Adrenal gland (tissue), 12 donors: Measurements from ENCODE around the gene CNOT6L. TPM values are rescaled to one million over a fixed set of nuclear protein-coding genes. Genes with fewer than 3 reads are reported as not detected.

Experiments
- DNase-seq, 7 donors: peaks; one replicate each; pipeline ENCODE4 v3.0.0-alpha.2; 2019 to 2020
- H3K27ac ChIP-seq, 5 donors: fragments of 200-600 bp; sonication (generic) in 4 of 5; 1 replicate in 3 of 5; 2 replicates in 2 of 5; pipeline versions ENCODE4 v1.5.1 to v1.8.0; 2016 to 2020; ENCODE audit warnings: mild to moderate bottlenecking in 1 of 5
- H3K27me3 ChIP-seq: fragments of 200-600 bp; 2 replicates; pipeline ENCODE4 v1.8.0; 2021
- H3K36me3 ChIP-seq, 2 donors: fragments of 200-600 bp; replicated peaks in 1 of 2; 1 replicate in 1 of 2; 2 replicates in 1 of 2; pipeline versions ENCODE4 v1.5.1 to v1.8.0; 2018 to 2022
- H3K4me1 ChIP-seq, 2 donors: fragments of 200-600 bp; replicated peaks in 1 of 2; 1 replicate in 1 of 2; 2 replicates in 1 of 2; pipeline versions ENCODE4 v1.5.1 to v1.8.0; 2018 to 2021
- H3K4me3 ChIP-seq, 4 donors: fragments of 200-600 bp; sonication (generic) in 3 of 4; one replicate each; pipeline ENCODE4 v1.5.1; 2016 to 2018
- H3K9me3 ChIP-seq, 3 donors: fragments of 200-600 bp; sonication (generic) in 1 of 3; replicated peaks in 1 of 3; 1 replicate in 2 of 3; 2 replicates in 1 of 3; pipeline versions ENCODE4 v1.5.1 to v1.8.0; 2016 to 2021
- POLR2A ChIP-seq, 2 donors: fragments of 450-650 bp; IDR thresholded peaks; one replicate each; pipeline ENCODE4 v1.6.1; 2017; ENCODE audit warnings: antibody characterized with exemption in 2 of 2, mild to moderate bottlenecking in 2 of 2, moderate library complexity in 1 of 2
- WGBS, 4 donors: extraction: QIAGEN DNeasy Blood & Tissue Kit in 2 of 4; methylation state at CpG; one replicate each; pipeline versions ENCODE4 v1.1.5 to v1.1.7; 2013 to 2017; 5-methylcytosine and 5-hydroxymethylcytosine counted together
- intact Hi-C, 2 donors: fragments of 100-400 bp; cut with DNase I; formaldehyde crosslinking; loops; one replicate each; pipeline versions ENCODE4 v1.14.1 to v1.15.0; 2022 to 2023
- polyA plus RNA-seq, 3 donors: library from polyadenylated mRNA; stranded (reverse); fragments of 200-250 nt in 2 of 3; fragments of 350-450 nt in 1 of 3; fragmentation: Illumina TruSeq in 1 of 3; extraction: RNeasy Lipid Tissue Mini Kit (QIAGEN cat#74804) in 1 of 3; gene quantifications; one replicate each; pipeline ENCODE4 v1.2.3, GENCODE V29; 2013 to 2014
- total RNA-seq, 9 donors: library from RNA; depleted of rRNA in 4 of 9; stranded (reverse); fragments of >200 nt in 4 of 9; fragments of 120-200 nt in 1 of 9; fragmentation: NEBNext Ultra II Directional in 1 of 9; extraction: Animal tissue kit (Norgen Biotek cat#: 25700) in 1 of 9; gene quantifications; one replicate each; pipeline versions ENCODE4 v1.1.0 to v1.2.4, GENCODE V29; 2013 to 2023
- TF ChIP-seq, protein P1 (sequence below), 6 experiments: fragments of 450-650 bp in 4 of 6; fragments of 200-600 bp in 2 of 6; sonication (generic) in 1 of 6; IDR thresholded peaks; 1 replicate in 5 of 6; 2 replicates in 1 of 6; pipeline versions ENCODE4 v1.5.1 to v1.8.0; 2016 to 2021; ENCODE audit warnings: antibody characterized with exemption in 6 of 6, mild to moderate bottlenecking in 2 of 6, moderate library complexity in 1 of 6
- donor health status: healthy with polysubstance abuse.
- donor health status: Bipolar disorder and iron deficiency.
- donor health status: DM: yes; HTN: yes; CAD: no.
- donor health status: DM: no; HTN: no; CAD: no.
- donor health status: DM: no; HTN: no; CAD: no.
- donor health status: DM: yes; HTN: yes; CAD: no.

CNOT6L gene
- total and polyA plus RNA-seq, 12 donors: 4.0 to 50.9 (median 21.0) TPM

DNA sequence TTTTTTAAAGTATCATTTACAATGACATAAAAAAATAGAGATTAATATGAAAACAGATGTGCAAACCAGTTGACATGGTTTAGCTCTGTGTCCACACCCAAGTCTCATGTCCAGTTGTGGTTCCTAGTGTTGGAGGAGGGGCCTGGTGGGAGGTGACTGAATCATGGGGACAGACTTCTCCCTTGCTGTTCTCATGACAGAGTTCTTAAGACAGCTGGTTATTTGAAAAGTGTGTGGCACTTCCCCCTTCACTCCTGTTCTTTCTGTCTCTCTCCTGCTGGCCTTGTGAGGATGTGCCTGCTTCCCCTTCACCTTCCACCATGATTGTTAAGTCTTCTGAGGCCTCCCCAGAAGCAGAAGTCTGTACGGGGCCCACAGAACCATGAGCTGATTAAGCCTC lies 23.8 kb downstream of the CNOT6L start:
- no peak overlapping the region for H3K4me3 ChIP-seq
- H3K27me3 ChIP-seq: no peaks in the 10 kb centered on the region
- H3K4me1 ChIP-seq: peaks cover 7 to 28% of the 10 kb centered on the region in 2 donors
- no peak overlapping the region for H3K27ac ChIP-seq
- 80 to 100% (median 92%) methylated on average over 1 of the region's 1 CpG for WGBS, 4 donors
- H3K9me3 ChIP-seq: no peaks in the 10 kb centered on the region
- TF ChIP-seq, protein P1, sequence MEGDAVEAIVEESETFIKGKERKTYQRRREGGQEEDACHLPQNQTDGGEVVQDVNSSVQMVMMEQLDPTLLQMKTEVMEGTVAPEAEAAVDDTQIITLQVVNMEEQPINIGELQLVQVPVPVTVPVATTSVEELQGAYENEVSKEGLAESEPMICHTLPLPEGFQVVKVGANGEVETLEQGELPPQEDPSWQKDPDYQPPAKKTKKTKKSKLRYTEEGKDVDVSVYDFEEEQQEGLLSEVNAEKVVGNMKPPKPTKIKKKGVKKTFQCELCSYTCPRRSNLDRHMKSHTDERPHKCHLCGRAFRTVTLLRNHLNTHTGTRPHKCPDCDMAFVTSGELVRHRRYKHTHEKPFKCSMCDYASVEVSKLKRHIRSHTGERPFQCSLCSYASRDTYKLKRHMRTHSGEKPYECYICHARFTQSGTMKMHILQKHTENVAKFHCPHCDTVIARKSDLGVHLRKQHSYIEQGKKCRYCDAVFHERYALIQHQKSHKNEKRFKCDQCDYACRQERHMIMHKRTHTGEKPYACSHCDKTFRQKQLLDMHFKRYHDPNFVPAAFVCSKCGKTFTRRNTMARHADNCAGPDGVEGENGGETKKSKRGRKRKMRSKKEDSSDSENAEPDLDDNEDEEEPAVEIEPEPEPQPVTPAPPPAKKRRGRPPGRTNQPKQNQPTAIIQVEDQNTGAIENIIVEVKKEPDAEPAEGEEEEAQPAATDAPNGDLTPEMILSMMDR (IDR thresholded peaks at IDR 0.05): no peak
- TF ChIP-seq POLR2A (IDR thresholded peaks at IDR 0.05): no peak
- no peaks in the 10 kb centered on the region for H3K36me3 ChIP-seq
- no peak for DNase-seq
- intact Hi-C loops: no loop called here

DNA sequence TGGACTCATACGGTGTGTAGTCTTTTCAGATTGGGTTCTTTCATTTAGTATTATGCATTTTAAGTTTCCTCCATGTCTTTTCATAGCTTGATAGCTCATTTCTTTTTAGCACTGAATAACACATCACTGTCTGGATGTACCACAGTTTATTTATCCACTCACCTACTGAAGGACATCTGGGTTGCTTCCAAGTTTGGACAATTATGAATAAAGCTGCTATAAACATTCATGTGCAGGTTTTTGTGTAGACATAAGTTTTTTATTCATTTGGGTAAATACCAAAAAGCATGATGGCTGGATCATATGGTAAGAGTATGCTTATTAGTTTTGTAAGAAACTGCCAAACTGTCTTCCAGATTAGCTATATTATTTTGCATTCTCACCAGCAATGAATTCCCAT lies 29.0 kb downstream of the CNOT6L start:
- 74 to 85% (median 77%) methylated on average over 1 of the region's 1 CpG for WGBS, 4 donors
- no peaks in the 10 kb centered on the region for H3K9me3 ChIP-seq
- H3K4me3 ChIP-seq: no peak overlapping the region
- DNase-seq: no peak
- no peak for TF ChIP-seq POLR2A (IDR thresholded peaks at IDR 0.05)
- TF ChIP-seq, protein P1 (IDR thresholded peaks at IDR 0.05): no peak
- intact Hi-C loops: no loop called here
- no peaks in the 10 kb centered on the region for H3K36me3 ChIP-seq
- H3K4me1 ChIP-seq: peaks cover 0 to 12% of the 10 kb centered on the region in 2 donors
- H3K27me3 ChIP-seq: no peaks in the 10 kb centered on the region
- H3K27ac ChIP-seq: no peak overlapping the region

DNA sequence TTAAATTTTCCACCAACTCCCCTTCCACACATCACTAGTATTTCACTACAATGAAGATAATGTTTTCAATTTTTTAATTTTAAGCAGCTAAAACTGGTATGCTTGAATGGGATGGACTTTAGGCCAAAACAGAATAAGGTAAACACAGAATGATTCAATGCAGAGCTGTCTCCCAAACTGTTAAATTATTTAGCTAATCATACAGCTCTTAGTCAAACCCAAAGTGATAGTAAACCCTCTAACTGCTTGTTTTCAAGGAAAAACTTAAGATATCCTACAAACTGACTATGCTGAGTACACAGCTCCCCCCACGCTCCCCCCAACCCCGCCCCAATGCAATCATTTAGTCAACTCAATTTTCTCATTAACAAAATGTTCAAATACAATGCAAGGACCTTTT lies 30.2 kb downstream of the CNOT6L start:
- Histone ChIP-seq H3K4me1 (peaks cover 0 to 7% of the 10 kb centered on the region in 2 donors), H3K36me3 (no peaks in the 10 kb centered on the region)
- WGBS, 4 donors: 83 to 93% (median 89%) methylated on average over 2 of the region's 2 CpGs

DNA sequence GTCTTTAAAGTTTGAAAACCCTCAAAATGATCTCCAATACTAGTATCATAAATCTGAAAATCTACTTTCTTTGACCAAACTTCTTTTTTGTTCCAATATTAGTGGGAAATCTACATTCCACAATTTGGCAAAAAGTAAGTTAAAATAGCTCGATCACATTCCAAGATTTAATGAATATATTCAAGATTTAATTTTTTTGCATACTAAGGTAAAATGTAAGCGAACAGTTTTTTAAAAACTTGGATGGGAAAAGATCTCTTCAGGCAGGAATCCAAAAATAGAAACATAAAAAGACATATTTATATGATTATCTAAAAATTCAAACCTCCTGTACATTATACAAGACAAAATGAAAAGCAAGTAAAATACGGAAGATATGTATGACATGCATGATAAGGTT lies 31.2 kb downstream of the CNOT6L start:
- intact Hi-C loops: no loop called here
- no peak overlapping the region for H3K27ac ChIP-seq
- H3K27me3 ChIP-seq: no peaks in the 10 kb centered on the region
- H3K4me1 ChIP-seq: peaks cover 0 to 15% of the 10 kb centered on the region in 2 donors
- H3K4me3 ChIP-seq: no peak overlapping the region
- H3K9me3 ChIP-seq: no peaks in the 10 kb centered on the region
- 84 to 90% (median 87%) methylated on average over 3 of the region's 3 CpGs for WGBS, 4 donors
- no peaks in the 10 kb centered on the region for H3K36me3 ChIP-seq
- TF ChIP-seq, protein P1 (IDR thresholded peaks at IDR 0.05): no peak
- no peak for TF ChIP-seq POLR2A (IDR thresholded peaks at IDR 0.05)
- DNase-seq: no peak

More for the DNA sequence above, 30.2 kb downstream of the CNOT6L start:
- intact Hi-C loops: no loop called here
- no peaks in the 10 kb centered on the region for H3K9me3 ChIP-seq
- no peaks in the 10 kb centered on the region for H3K27me3 ChIP-seq
- no peak overlapping the region for H3K27ac ChIP-seq
- H3K4me3 ChIP-seq: no peak overlapping the region
- DNase-seq: no peak
- no peak for TF ChIP-seq POLR2A (IDR thresholded peaks at IDR 0.05)
- TF ChIP-seq, protein P1 (IDR thresholded peaks at IDR 0.05): no peak
